Measurements from ENCODE around the gene BMI1.

BMI1 gene

GRCh38 chr10:22321156-22321923 lies 441 bp downstream of the BMI1 start:
- no peak for DNase-seq

GRCh38 chr10:22321924-22322640 lies 1.2 kb downstream of the BMI1 start:
- no peak for DNase-seq

GRCh38 chr10:22322641-22323160 lies 1.8 kb downstream of the BMI1 start:
- DNase-seq = no peak

- no peak for DNase-seq
Measured at GRCh38 chr10:22323538-22324305, 2.8 kb downstream of the BMI1 start.

- no peak for DNase-seq
Measured at GRCh38 chr10:22324413-22324812, 3.5 kb downstream of the BMI1 start.

- no peak for DNase-seq
Measured at GRCh38 chr10:22324893-22325271, 4.0 kb downstream of the BMI1 start.

GRCh38 chr10:22325272-22326144 lies 4.6 kb downstream of the BMI1 start:
- no peak for DNase-seq

GRCh38 chr10:22326145-22326702 lies 5.3 kb downstream of the BMI1 start:
- DNase-seq = no peak

- no peak for DNase-seq
Measured at GRCh38 chr10:22329150-22329549, 8.3 kb downstream of the BMI1 start.

- no peak for DNase-seq
Measured at GRCh38 chr10:22332116-22332692, 11.3 kb downstream of the BMI1 start.

GRCh38 chr10:22333167-22333974 lies 12.5 kb downstream of the BMI1 start:
- DNase-seq = no peak

GRCh38 chr10:22333975-22334282 lies 13.0 kb downstream of the BMI1 start:
- DNase-seq = no peak

- DNase-seq = no peak
Measured at GRCh38 chr10:22334414-22335172, 13.7 kb downstream of the BMI1 start.

- DNase-seq = no peak
Measured at GRCh38 chr10:22335173-22335933, 14.5 kb downstream of the BMI1 start.

GRCh38 chr10:22338185-22338900 lies 17.4 kb downstream of the BMI1 start:
- no peak for DNase-seq

- DNase-seq = no peak
Measured at GRCh38 chr10:22338931-22339330, 18.0 kb downstream of the BMI1 start.

GRCh38 chr10:22339761-22340328 lies 18.9 kb downstream of the BMI1 start:
- peak; percentile 45 for DNase-seq
